Measurements from ENCODE around the gene KLHL35. TPM values are rescaled to one million over a fixed set of nuclear protein-coding genes. Genes with fewer than 3 reads are reported as not detected.

The KLHL35 gene
- total RNA-seq, 4 donors from 2014 or later: 0.17 to 0.42 (median 0.29) TPM; not detected in 1

DNA sequence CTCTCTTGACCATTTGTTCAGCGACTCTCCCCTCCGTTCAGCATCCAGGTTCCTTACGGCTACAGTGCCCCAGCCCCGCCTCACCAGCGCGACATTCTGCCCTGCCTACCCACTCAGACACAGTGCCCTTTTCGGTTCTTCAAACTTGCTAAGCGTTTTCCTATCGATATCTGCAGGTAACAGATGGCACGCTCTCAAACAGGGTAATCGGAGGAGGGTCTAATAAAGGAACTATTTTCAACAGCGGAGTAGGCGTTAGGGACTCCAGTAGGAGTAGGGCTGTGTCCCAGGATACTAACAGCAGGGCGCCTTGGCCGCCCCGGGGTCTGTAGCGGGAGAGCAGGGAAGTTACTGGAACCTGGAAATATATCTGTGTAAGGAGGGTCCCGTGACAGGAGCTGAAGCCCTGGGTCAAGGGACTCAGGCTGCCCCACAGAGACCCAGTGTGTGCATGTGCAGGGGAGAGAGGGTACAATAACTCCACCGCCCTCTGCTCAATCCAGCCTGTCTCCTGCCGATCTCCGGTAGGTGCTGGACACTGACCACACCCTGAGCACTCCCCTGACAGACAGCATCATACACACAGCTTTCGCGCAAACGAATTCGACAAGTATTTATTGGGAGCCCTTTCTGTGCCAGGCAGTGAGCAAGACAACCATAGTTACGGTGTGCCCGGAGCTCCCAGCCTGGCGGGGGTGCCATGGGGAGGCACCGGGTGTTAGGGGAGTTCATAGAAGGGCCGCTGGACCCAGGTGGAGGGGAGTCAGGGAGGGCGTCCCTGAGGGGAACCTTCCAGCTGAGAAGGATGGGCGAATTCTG is 2.1 kb downstream of the KLHL35 start:
- H3K36me3 ChIP-seq: peaks cover 0 to 11% (median 5%) of the 10 kb centered on the region in 4 donors
- no peak for TF ChIP-seq POLR2AphosphoS5 (IDR thresholded peaks at IDR 0.05)
- no peak for TF ChIP-seq POLR2A (IDR thresholded peaks at IDR 0.05; ENCODE audit: low read depth)
- TF ChIP-seq EP300 (IDR thresholded peaks at IDR 0.05): no peak
- no peak for TF ChIP-seq CTCF (IDR thresholded peaks at IDR 0.05)
- 37% methylated on average over 32 of the region's 32 CpGs for whole genome bisulfite sequencing
- peaks cover 0 to 7% (median 3%) of the 10 kb centered on the region in 4 donors for H3K9me3 ChIP-seq
- H3K27ac ChIP-seq (replicated peaks in 1 of 4): no peak overlapping the region
- intact Hi-C loops (cut with DNase I): no loop called here
- H3K27me3 ChIP-seq: peaks cover 0 to 55% (median 16%) of the 10 kb centered on the region in 4 donors
- H3K4me1 ChIP-seq: peaks cover 10 to 41% (median 30%) of the 10 kb centered on the region in 4 donors
- peak overlapping the region; percentile 47 to 60 (median 50) for H3K4me3 ChIP-seq
- DNase-seq (ENCODE audit: extremely low spot score): no peak

- H3K9me3 ChIP-seq: peaks cover 0 to 7% (median 3%) of the 10 kb centered on the region in 4 donors
- intact Hi-C loops (cut with DNase I): no loop called here
- peaks cover 0 to 6% (median 2%) of the 10 kb centered on the region in 4 donors for H3K36me3 ChIP-seq
- 0% methylated on average over 4 of the region's 134 CpGs for WGBS
- H3K27ac ChIP-seq (replicated peaks in 1 of 4): peak overlapping the region in 1 of 4 donors; percentile 35
- peak overlapping the region; percentile 47 to 60 (median 50) for H3K4me3 ChIP-seq
- no peak for TF ChIP-seq EP300 (IDR thresholded peaks at IDR 0.05)
- TF ChIP-seq CTCF (IDR thresholded peaks at IDR 0.05): no peak
- no peak for TF ChIP-seq POLR2A (IDR thresholded peaks at IDR 0.05; ENCODE audit: low read depth)
- no peak for TF ChIP-seq POLR2AphosphoS5 (IDR thresholded peaks at IDR 0.05)
- peaks cover 0 to 55% (median 16%) of the 10 kb centered on the region in 4 donors for H3K27me3 ChIP-seq
- DNase-seq (ENCODE audit: extremely low spot score): no peak
- peaks cover 10 to 41% (median 30%) of the 10 kb centered on the region in 4 donors for H3K4me1 ChIP-seq
These were observed 2.9 kb downstream of the KLHL35 start for GRCh38 chr11:75429902-75430713.

GRCh38 chr11:75429641-75429901 is 3.4 kb downstream of the KLHL35 start:
- Histone ChIP-seq H3K4me3 (peak overlapping the region; percentile 47 to 60 (median 50)), H3K27me3 (peaks cover 0 to 55% (median 16%) of the 10 kb centered on the region in 4 donors), H3K36me3 (peaks cover 0 to under 1% (median 0%) of the 10 kb centered on the region in 4 donors), H3K27ac (replicated peaks in 1 of 4) (no peak overlapping the region), H3K9me3 (peaks cover 0 to 7% (median 3%) of the 10 kb centered on the region in 4 donors), H3K4me1 (peaks cover 10 to 41% (median 30%) of the 10 kb centered on the region in 4 donors)
- intact Hi-C loops (cut with DNase I): no loop called here
- TF ChIP-seq CTCF (IDR thresholded peaks at IDR 0.05): no peak
- DNase-seq (ENCODE audit: extremely low spot score): no peak
- 35% methylated on average over 5 of the region's 25 CpGs for WGBS

DNA sequence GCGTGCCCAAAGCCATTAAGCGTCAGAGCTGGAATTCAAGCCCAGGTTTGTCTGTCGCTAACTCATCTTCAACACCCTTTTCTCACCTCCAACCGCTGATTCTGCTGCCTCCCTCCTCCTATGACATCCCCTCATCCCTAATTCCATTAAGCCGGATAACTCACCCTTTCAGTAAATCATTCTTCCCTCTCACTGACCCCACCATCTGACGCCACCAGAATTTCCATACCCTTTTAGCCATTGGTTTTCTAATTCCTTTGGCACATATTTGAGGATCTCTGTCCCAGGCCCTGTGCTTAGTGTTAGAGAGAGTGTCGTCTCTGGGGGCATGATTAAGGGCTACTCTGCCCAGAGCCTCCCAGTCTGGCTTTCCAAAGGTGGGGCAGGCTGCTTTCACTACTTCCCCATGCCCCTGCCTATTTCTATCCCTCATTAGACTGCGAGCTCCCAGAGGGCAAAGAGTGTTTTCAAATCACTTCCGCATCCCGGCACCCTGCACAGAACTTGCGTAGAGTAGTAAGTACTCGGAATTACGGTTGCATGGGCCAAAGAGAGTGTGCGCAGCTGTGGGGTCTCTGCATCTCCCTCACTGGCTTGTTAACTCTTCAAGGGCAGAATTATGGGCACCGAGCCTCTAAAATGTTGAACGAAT is 3.9 kb downstream of the KLHL35 start:
- Histone ChIP-seq H3K4me3 (peak overlapping the region in 3 of 4 donors; percentile 53 to 61 (median 57)), H3K27ac (replicated peaks in 1 of 4) (no peak overlapping the region), H3K9me3 (peaks cover 0 to 7% (median 3%) of the 10 kb centered on the region in 4 donors), H3K36me3 (no peaks in the 10 kb centered on the region), H3K27me3 (peaks cover 0 to 55% (median 16%) of the 10 kb centered on the region in 4 donors), H3K4me1 (peaks cover 10 to 41% (median 30%) of the 10 kb centered on the region in 4 donors)
- no peak for DNase-seq (ENCODE audit: extremely low spot score)
- 76% methylated on average over 16 of the region's 16 CpGs for WGBS
- TF ChIP-seq POLR2AphosphoS5 (IDR thresholded peaks at IDR 0.05) (no peak), CTCF (IDR thresholded peaks at IDR 0.05) (no peak), EP300 (IDR thresholded peaks at IDR 0.05) (no peak), POLR2A (IDR thresholded peaks at IDR 0.05; ENCODE audit: low read depth) (no peak)
- intact Hi-C loops (cut with DNase I): no loop called here
